RWPE2 (cell line): ENCODE measurements around the gene CBX4.

Experiments used
- ATAC-seq: fragments of 200-7000 bp; cut with Tn5 transposase; 3 replicates; pipeline ENCODE4 v1.9.1; 2021; ENCODE audit warnings: low read depth
- DNase-seq: peaks from one replicate; pipeline ENCODE4 v3.0.0-alpha.2; 2020; ENCODE audit warnings: low spot score
- H3K27ac ChIP-seq: fragments of 450-650 bp; 2 replicates; pipeline ENCODE4 v1.5.1; 2017; ENCODE audit warnings: mild to moderate bottlenecking; ENCODE audit not compliant: poor library complexity, severe bottlenecking
- H3K27me3 ChIP-seq: fragments of 250-450 bp; sonication (Bioruptor Pico); 2 replicates; pipeline ENCODE4 v1.5.1; 2021; ENCODE audit warnings: mild to moderate bottlenecking, moderate library complexity; ENCODE audit not compliant: insufficient read depth, poor library complexity, severe bottlenecking
- H3K36me3 ChIP-seq: fragments of 250-450 bp; sonication (Bioruptor Pico); 2 replicates; pipeline ENCODE4 v1.5.1; 2020; ENCODE audit warnings: low read depth, mild to moderate bottlenecking, moderate library complexity
- H3K4me1 ChIP-seq: fragments of 250-450 bp; sonication (Bioruptor Pico); 2 replicates; pipeline ENCODE4 v1.5.1; 2021; ENCODE audit warnings: mild to moderate bottlenecking, moderate library complexity; ENCODE audit not compliant: insufficient read depth, poor library complexity, severe bottlenecking
- H3K4me3 ChIP-seq: fragments of 250-450 bp; sonication (Bioruptor Pico); 2 replicates; pipeline ENCODE4 v1.5.1; 2021; ENCODE audit warnings: mild to moderate bottlenecking, moderate library complexity; ENCODE audit not compliant: severe bottlenecking
- H3K9me3 ChIP-seq: fragments of 250-450 bp; sonication (Bioruptor Pico); 2 replicates; pipeline ENCODE4 v1.5.1; 2021; ENCODE audit warnings: mild to moderate bottlenecking, moderate library complexity; ENCODE audit not compliant: severe bottlenecking
- TF ChIP-seq, protein P1 (sequence below): fragments of 450-650 bp; IDR thresholded peaks from one replicate; pipeline ENCODE4 v1.5.1; 2017; ENCODE audit warnings: mild to moderate bottlenecking, moderate library complexity; ENCODE audit not compliant: poor library complexity, severe bottlenecking

CBX4 gene

DNA sequence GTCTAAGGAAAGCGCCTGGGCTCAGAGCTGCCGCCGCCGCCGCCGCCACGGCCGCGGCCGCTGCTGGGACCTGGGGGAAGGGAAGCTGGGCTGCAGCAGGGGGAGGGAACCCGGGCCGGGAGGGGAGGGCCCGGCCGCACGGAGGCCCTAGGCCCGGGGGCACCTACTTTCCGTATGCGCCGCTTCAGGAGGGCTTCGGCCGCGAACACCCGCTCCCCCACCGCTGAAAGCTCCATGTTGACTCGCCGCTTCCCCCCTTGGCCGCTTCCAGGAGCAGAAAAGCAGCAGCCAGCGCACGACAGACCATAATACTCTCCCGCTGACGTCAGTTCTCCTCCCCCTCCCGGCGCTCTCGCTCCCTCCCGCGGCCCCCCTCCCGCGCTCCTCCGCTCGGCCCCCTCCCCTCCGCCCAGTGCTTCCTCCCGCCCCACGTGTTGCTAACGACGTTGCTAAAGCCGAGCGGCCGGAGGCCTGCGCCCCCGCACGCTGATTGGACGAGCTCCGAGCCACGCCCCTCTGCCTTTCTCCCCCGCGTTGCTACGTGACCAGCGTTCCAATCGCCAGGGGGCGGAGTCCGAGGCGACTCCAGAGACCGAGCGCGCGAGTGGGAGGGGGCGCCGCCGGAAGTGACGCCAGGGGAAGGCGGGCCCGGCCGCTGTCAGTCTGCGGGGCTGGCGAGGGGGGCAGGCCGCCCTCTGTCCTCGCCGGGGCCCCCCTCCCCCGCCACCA, 42.3 kb downstream of the CBX4 start, which contains the start of gene CBX8:
Gene CBX8 (minus strand): TSS at position 315 of the 729 bp plus-strand sequence. CDS start 79 bp downstream, at position 236.
- TF ChIP-seq, protein P1, sequence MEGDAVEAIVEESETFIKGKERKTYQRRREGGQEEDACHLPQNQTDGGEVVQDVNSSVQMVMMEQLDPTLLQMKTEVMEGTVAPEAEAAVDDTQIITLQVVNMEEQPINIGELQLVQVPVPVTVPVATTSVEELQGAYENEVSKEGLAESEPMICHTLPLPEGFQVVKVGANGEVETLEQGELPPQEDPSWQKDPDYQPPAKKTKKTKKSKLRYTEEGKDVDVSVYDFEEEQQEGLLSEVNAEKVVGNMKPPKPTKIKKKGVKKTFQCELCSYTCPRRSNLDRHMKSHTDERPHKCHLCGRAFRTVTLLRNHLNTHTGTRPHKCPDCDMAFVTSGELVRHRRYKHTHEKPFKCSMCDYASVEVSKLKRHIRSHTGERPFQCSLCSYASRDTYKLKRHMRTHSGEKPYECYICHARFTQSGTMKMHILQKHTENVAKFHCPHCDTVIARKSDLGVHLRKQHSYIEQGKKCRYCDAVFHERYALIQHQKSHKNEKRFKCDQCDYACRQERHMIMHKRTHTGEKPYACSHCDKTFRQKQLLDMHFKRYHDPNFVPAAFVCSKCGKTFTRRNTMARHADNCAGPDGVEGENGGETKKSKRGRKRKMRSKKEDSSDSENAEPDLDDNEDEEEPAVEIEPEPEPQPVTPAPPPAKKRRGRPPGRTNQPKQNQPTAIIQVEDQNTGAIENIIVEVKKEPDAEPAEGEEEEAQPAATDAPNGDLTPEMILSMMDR, result no peak
- 0 out of 2 replicates have a peak, but pooled peaks cover 4% of the 10 kb centered on the region for H3K36me3 ChIP-seq
- H3K4me1 ChIP-seq, result peaks cover 7% of the 10 kb centered on the region
- no peaks in the 10 kb centered on the region for H3K9me3 ChIP-seq
- ATAC-seq (peak; percentile 72), DNase-seq (peak; percentile 100)
- peak within 1 kb of the TSS; percentile 77 for H3K4me3 ChIP-seq
- H3K27ac ChIP-seq, result peak within 1 kb of the TSS; percentile 20
- peaks cover 59% of the 10 kb centered on the region for H3K27me3 ChIP-seq

DNA sequence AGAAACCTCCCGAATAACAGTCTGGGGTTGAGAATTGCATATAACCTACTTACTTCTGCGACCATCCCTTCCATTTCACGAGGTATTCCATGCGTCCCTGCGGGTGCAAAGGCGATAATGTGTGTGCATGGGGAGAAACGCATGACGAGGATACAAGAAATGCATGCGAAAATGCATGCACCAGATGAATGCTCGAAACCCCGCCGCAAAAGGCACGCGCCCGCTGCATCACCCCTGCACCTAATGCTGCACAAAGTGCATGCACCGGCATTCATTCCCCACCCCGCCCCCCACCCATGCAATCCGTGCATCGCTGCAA, 42.8 kb downstream of the CBX4 start:
- Histone ChIP-seq H3K27me3 (peaks cover 59% of the 10 kb centered on the region), H3K4me1 (peaks cover 7% of the 10 kb centered on the region), H3K9me3 (no peaks in the 10 kb centered on the region), H3K4me3 (peak overlapping the region; percentile 77), H3K27ac (peak overlapping the region; percentile 20), H3K36me3 (0 out of 2 replicates have a peak, but pooled peaks cover 4% of the 10 kb centered on the region)
- ATAC-seq (no peak), DNase-seq (no peak)
- TF ChIP-seq, protein P1, result no peak

DNA sequence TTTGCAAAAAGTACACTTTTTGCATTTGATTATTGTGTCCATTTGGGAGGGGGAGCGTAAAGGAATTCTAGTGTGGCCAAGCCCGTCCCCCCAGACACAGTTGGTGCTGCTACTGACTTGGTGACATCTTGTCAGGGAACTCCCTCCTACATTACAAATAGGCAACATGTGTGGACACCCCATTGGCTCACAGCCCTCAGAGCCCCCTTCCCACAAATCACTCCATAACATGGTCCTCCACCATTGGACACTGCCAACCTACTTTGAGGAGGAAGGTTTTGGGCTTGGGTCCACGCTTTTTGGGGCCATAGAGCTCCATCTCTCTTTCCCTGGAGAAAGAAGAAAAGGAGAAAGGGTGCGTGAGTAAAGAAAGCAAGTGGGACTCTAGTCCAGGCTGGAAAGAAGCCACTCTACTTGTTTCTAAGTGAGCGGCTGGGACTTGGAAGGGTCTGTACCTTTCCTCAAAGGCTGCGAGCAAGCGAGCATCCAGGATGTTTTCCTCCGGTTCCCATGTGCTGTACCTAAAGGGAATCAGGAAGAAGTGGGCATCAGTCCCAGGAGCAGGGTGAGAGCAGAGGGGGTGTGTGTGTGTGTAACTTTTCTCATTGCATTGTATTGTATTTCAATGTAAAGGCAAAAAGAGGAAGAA, 43.3 kb downstream of the CBX4 start:
- Histone ChIP-seq H3K9me3 (no peaks in the 10 kb centered on the region), H3K27ac (no peak overlapping the region), H3K4me1 (peaks cover 7% of the 10 kb centered on the region), H3K36me3 (0 out of 2 replicates have a peak, but pooled peaks cover 4% of the 10 kb centered on the region), H3K27me3 (peaks cover 59% of the 10 kb centered on the region), H3K4me3 (peak overlapping the region; percentile 77)
- DNase-seq (no peak), ATAC-seq (no peak)
- TF ChIP-seq, protein P1, result no peak

DNA sequence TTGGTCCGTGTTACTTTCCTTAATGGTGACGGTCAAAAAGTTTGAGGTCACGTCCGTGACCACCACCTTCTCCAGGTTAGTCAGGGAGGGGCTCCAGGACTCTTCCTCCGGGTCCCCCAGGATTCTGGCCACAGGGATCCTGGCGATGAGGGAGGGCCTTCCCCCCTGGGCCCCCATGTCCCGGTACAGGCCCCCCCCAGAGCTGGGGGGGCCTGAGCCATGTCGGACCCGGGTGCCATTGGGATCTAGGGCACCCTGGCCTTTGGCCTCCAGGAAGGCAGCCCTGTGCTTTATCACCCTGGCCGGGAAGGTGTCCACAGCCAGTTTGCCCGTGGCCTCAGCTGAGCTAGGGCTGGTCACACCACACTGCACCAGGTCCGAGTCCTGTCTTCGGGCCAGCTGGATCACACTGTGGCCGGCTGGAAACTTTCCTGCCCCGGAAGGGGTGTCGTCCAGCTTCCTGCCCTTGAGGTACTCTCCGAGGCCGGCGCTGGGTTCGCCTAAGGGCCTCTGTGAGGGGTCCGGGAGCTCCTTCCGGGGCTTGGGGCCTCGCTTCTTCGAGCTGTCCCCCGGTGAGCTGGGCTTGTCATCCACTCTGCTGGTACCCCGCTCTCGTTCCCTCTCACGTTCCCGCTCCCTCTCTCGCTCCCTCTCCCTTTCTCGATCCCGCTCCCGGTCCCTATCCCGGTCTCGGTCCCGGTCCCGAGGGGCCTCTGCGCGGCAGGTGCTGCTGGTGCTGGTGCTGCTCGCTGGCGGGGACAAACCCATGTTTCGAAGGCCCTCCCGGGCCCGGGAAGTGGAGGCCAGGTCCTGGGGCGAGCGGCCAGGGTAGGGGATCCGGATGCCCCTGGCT, 44.4 kb downstream of the CBX4 start:
- 0 out of 2 replicates have a peak, but pooled peaks cover 4% of the 10 kb centered on the region for H3K36me3 ChIP-seq
- TF ChIP-seq, protein P1, result no peak
- H3K4me1 ChIP-seq, result peaks cover 4% of the 10 kb centered on the region
- ATAC-seq (no peak), DNase-seq (no peak)
- peaks cover 59% of the 10 kb centered on the region for H3K27me3 ChIP-seq
- H3K27ac ChIP-seq, result no peak overlapping the region
- H3K4me3 ChIP-seq, result no peak overlapping the region
- no peaks in the 10 kb centered on the region for H3K9me3 ChIP-seq
